ENCODE results near the gene ZNF823.
"Not testable (repeated sequence)": the region's sequence is repeated elsewhere in the genome, so short reads cannot be mapped to it uniquely, and the experiment has no call there.

The ZNF823 gene

GRCh38 chr19:11780431-11781020, 41.8 kb upstream of the ZNF823 start:
- DNase-seq (ENCODE audit: low read depth), result no peak
- no peak overlapping the region for H3K4me3 ChIP-seq (ENCODE audit: low read depth, low read length)
- TF ChIP-seq CTCF (IDR thresholded peaks at IDR 0.05; ENCODE audit: low read depth, low read length), result no peak
- TF ChIP-seq POLR2A (IDR thresholded peaks at IDR 0.05; ENCODE audit: extremely low read depth, insufficient read length), result no peak
- TF ChIP-seq MAX (IDR thresholded peaks at IDR 0.05; ENCODE audit: low read depth, low read length), result no peak
- no peak for TF ChIP-seq MYC (IDR thresholded peaks at IDR 0.05; ENCODE audit: low read depth, low read length)

- H3K4me3 ChIP-seq (ENCODE audit: low read depth, low read length); DNase-seq (ENCODE audit: low read depth): not testable (repeated sequence)
Observed at GRCh38 chr19:11776669-11777068, 37.9 kb upstream of the ZNF823 start.

DNA sequence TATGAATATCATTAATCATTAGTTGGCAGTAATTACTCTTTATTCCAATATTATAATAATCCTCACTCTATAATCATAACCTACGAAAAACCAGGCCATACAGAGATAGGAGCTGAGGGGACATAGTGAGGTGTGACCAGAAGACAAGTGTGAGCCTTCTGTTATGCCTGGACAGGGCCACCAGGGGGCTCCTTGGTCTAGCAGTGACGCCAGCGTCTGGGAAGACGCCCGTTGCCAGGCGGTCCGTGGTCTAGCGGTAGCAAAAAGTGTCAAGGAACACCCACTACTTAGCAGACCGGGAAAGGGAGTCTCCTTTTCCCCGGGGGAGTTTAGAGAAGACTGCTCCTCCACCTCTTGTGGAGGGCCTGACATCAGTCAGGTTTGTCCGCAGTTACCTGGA, 32.8 kb upstream of the ZNF823 start:
- peak; percentile 10 for DNase-seq (ENCODE audit: low read depth)
- H3K4me3 ChIP-seq (ENCODE audit: low read depth, low read length), result not testable (repeated sequence)
- peak; percentile 29 for TF ChIP-seq CTCF (IDR thresholded peaks at IDR 0.05; ENCODE audit: low read depth, low read length)

DNA sequence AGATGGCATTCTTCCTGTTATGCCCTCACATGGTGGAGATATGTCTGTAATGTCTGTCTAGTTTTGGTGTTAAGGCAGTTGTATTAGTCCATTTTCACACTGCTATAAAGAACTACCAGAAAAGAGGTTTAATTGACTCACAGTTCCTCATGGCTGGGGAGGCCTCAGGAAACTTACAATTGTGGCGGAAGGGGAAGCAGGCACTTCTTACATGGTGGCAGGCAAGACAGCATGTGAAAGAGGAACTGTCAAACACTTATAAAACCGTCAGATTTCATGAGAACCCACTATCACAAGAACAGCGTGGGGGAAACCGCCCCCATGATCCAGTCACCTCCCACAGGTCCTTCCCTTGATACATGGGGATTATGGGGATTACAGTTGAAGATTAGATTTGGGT, 31.2 kb upstream of the ZNF823 start:
- TF ChIP-seq MAX (IDR thresholded peaks at IDR 0.05; ENCODE audit: low read depth, low read length) (no peak), POLR2A (IDR thresholded peaks at IDR 0.05; ENCODE audit: extremely low read depth, insufficient read length) (no peak), MYC (IDR thresholded peaks at IDR 0.05; ENCODE audit: low read depth, low read length) (no peak), CTCF (IDR thresholded peaks at IDR 0.05; ENCODE audit: low read depth, low read length) (no peak)
- no peak overlapping the region for H3K4me3 ChIP-seq (ENCODE audit: low read depth, low read length)
- peak; percentile 30 for DNase-seq (ENCODE audit: low read depth)

DNA sequence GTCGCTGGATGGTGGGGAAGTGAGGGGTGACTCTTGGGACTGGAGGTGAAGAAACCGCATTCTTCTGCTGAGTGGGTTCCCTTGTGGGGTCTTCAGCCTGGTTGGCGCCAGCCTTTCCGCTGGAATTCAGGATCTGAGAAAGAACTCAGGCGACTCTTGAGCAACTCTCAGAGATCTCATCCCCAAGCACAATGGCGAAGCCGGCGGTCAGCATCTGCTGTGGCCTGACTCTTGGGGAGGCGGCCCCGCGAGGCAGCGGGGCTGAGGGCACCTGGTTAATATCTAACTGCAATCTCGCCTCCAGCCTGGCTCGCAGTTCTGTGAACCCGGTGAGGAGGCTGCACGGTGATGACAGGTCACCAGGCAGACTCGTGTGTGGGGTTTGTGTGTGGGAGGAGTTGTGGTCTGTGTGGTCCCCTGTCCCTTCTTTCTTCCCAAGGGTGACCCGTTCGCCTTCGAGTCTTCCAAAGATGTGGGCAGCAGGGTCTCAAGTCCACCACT, 28.9 kb upstream of the ZNF823 start:
- peak; percentile 53 for DNase-seq (ENCODE audit: low read depth)
- TF ChIP-seq CTCF (IDR thresholded peaks at IDR 0.05; ENCODE audit: low read depth, low read length) (no peak), MAX (IDR thresholded peaks at IDR 0.05; ENCODE audit: low read depth, low read length) (0 out of 2 replicates have a peak, but pooled peaks have one; percentile 28)
- peak overlapping the region; percentile 69 for H3K4me3 ChIP-seq (ENCODE audit: low read depth, low read length)

DNA sequence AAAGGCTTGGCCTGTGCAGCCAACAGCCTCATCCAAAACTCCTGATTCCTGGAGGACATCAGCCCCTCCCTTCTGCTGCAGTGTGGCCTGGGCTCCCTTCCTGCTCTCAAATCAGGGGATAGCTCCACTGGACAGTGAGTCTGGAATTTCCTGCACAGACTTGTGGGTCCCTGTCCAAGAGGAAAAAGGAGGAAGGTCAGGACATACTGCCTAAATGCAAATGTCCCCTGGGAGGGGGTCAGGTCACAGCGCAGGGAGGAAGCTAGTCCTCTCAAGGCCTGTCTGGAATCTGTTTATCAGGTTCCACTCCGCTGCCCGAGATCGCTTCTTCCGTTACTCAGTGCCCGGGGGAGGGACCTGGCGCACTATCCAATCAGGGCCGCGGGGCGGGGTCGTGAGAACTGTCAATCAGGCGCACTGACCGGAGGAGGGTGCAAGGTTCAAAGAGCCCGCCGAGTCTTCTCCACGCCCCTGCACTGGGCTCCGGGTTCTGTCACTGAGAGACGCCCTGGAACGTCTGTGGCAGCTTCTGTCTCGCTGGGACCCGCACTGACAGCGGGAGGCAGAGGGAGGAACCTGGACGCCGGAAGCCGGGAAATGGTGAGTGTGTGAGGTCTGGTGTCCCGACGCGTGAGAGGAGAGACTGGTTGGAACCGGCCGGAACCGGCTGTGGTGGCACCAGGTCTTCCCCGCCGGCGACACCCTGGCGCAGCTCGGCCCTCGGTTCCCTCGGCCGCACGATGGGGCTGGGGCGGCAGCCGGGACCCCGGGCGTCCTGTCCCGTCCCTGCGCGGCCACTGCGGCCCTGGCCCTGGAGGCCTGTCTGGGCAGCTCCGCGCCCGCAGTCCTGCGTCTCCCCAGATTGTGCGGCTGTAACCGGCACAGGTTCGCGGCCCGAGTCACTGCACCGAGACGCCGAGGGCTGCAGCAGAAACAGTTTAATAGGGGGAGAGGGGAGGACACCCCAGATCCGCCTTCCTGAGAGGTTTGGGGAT, 28.1 kb upstream of the ZNF823 start, which contains the start of gene ZNF441:
Gene ZNF441, plus strand, starts transcription at position 404 of the 995 bp plus-strand sequence. Its CDS starts 194 bp downstream, at position 598.
- DNase-seq (ENCODE audit: low read depth), result peak; percentile 96
- H3K4me3 ChIP-seq (ENCODE audit: low read depth, low read length), result peak within 1 kb of the TSS; percentile 69
- TF ChIP-seq POLR2A (IDR thresholded peaks at IDR 0.05; ENCODE audit: extremely low read depth, insufficient read length), result peak; percentile 66
- TF ChIP-seq MYC (IDR thresholded peaks at IDR 0.05; ENCODE audit: low read depth, low read length), result peak; percentile 67
- TF ChIP-seq MAX (IDR thresholded peaks at IDR 0.05; ENCODE audit: low read depth, low read length), result peak; percentile 65
- no peak for TF ChIP-seq CTCF (IDR thresholded peaks at IDR 0.05; ENCODE audit: low read depth, low read length)

All from NB4 (cell line).